ENCODE measurements around the gene PEMT.

PEMT gene

DNA sequence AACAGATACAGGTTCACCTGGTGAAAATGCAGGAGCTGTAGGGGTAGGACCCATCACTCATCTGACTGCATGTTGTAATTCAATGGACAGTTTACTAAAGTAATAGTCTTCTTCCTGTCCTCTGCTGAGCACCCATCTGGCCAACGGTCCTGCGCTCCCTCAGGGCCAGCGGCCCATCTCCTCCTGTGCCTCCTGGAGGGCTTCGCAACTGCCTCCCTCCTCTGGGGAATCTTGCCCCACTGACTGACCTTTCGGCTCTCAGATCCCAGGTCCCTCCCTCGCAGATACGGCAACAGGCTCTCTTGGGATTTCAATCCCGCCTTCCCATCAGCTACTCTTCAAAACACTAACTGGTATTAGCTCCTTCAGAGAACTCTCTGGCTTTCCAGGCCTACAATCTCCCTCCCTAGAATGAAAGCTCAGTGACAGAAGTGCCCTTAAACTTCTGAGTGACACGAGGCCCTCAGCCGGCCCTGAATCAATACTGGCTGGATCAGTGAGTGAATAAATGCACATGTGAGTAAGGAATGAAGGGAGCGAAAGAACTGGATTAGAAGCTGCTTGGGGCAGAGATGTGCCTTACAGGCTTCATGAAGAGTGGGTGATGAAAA, 1.3 kb downstream of the PEMT start:
- H3K9me3 Mint-ChIP-seq: no peaks in the 10 kb centered on the region
- DNase-seq (ENCODE audit: low spot score in 2 of 2) (no peak), ATAC-seq (ENCODE audit: low read depth) (no peak)
- H3K4me3 Mint-ChIP-seq: peak overlapping the region; percentile 85
- H3K27me3 Mint-ChIP-seq: no peaks in the 10 kb centered on the region
- no peaks in the 10 kb centered on the region for H3K36me3 Mint-ChIP-seq
- peaks cover 13% of the 10 kb centered on the region for H3K4me1 Mint-ChIP-seq
- peak overlapping the region; percentile 76 for H3K27ac Mint-ChIP-seq

DNA sequence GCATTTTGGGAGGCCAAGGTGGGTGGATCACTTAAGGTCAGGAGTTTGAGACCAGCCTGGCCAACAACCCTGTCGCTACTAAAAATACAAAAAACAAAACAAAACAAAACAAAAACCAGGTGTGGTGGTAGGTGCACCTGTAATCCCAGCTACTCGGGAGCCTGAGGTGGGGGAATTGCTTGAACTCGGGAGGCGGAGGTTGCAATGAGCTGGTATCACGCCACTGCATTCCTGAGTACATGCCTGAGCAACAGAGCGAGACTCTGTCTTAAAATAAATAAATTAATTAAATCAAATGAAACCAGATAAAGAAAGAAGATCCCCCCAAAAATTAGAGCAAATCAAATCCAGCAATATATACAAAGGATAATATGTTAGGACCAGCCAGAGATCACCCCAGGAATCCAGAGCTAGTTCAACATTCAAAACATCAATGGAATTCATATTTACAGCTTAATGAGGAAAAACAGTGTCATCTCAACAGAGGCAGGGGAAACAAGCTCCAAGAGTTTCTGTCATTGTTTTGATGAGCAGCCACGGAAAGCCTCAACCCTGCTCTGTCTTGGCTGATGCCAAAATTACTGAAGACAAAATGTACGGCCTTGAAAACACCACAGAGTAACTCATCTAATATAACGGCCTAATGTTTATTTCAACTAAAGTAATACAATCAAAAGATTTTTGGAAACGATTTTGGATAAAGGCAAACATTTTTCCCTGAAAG, 3.7 kb downstream of the PEMT start:
- peaks cover 13% of the 10 kb centered on the region for H3K4me1 Mint-ChIP-seq
- no peak for ATAC-seq (ENCODE audit: low read depth)
- H3K27me3 Mint-ChIP-seq: no peaks in the 10 kb centered on the region
- no peak overlapping the region for H3K27ac Mint-ChIP-seq
- H3K36me3 Mint-ChIP-seq: no peaks in the 10 kb centered on the region
- no peak overlapping the region for H3K4me3 Mint-ChIP-seq
- H3K9me3 Mint-ChIP-seq: no peaks in the 10 kb centered on the region
- DNase-seq (ENCODE audit: low spot score in 2 of 2): no peak

DNA sequence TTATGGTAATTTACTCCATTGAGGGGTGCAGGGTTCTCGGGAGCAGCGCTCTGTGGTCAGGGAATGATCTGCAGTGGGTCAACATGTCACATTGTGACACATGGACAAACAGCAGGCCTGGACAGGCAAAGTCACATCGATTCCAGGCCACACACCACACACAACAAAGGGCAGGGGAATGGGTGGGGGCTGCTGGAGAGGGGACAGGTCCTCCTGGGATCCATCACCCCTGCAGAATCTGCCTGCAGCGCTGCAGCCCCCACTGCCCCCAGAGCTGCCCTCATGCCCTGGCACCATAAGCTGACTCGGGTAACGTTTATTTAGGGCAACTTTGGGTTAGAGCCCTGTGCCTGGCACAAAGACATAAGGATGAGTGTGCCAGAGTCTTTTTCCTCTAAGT, 9.1 kb downstream of the PEMT start:
- ATAC-seq (ENCODE audit: low read depth) (no peak), DNase-seq (ENCODE audit: low spot score in 2 of 2) (no peak)
- Mint-ChIP-seq H3K4me1 (no peaks in the 10 kb centered on the region), H3K27ac (no peak overlapping the region), H3K36me3 (no peaks in the 10 kb centered on the region), H3K27me3 (no peaks in the 10 kb centered on the region), H3K9me3 (no peaks in the 10 kb centered on the region), H3K4me3 (no peak overlapping the region)

DNA sequence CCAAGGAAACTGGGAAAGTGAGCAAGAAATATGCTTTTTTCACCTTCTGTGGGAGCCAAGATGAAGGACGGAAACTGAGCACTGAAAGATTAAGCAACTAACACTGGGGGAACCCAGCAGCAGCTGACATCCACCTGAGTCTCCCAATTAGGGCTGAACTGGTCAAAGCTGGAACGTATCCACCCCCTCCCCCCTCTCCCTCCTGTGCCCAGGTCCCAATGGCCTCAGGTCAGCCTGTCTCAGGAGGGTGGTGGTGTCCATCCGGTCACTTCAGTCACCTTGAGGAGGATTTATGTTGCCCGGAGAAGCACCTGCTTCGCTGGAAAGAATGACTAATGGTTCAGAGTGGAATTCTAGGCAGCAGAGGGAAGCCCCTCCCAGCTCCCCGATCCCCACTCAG, 10.0 kb downstream of the PEMT start:
- Mint-ChIP-seq H3K4me3 (no peak overlapping the region), H3K4me1 (no peaks in the 10 kb centered on the region), H3K36me3 (peaks cover 2% of the 10 kb centered on the region), H3K27me3 (no peaks in the 10 kb centered on the region), H3K27ac (no peak overlapping the region), H3K9me3 (no peaks in the 10 kb centered on the region)
- ATAC-seq (ENCODE audit: low read depth) (no peak), DNase-seq (ENCODE audit: low spot score in 2 of 2) (no peak)

DNA sequence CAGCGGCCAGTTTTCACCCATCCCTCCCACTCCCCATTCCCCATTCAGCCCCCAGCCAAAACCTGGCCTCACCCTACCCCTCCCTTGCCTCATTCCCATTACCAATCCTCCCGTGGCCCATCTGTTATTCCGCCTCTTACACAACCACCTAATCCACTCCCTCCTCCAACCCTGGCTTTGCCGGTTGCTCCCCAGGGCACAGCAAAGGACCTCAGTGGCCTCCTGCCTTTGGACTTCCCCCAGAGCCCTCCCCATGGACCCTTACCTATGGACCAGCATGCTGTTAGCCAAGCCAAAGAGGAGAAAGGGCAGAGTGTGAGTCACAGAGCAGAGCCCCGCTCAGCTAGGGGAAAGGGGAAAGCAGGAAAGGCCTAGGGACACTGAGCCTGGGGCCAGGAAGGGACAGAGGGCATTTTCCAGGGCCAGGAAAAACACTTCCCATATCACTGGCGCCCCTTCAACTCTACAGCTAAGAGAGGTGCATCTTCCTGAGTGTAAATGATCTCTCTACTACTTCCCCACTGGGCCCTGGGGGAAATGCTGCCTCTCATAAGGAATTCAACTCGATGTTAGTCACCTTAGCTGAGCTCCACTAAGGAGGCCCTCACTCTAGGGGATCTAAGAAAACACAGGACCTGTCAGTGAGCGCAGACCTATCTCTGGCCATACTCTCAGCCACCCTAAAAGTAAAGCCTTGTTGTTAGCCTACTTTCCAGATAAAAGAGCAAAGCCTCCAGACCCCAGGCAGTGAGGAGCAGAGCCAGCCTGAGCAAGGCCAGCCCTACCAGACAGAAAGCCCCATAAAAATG, 10.6 kb downstream of the PEMT start:
- Mint-ChIP-seq H3K27ac (no peak overlapping the region), H3K36me3 (peaks cover 2% of the 10 kb centered on the region), H3K9me3 (no peaks in the 10 kb centered on the region), H3K27me3 (no peaks in the 10 kb centered on the region), H3K4me3 (no peak overlapping the region), H3K4me1 (no peaks in the 10 kb centered on the region)
- no peak for ATAC-seq (ENCODE audit: low read depth)
- no peak for DNase-seq (ENCODE audit: low spot score in 2 of 2)

DNA sequence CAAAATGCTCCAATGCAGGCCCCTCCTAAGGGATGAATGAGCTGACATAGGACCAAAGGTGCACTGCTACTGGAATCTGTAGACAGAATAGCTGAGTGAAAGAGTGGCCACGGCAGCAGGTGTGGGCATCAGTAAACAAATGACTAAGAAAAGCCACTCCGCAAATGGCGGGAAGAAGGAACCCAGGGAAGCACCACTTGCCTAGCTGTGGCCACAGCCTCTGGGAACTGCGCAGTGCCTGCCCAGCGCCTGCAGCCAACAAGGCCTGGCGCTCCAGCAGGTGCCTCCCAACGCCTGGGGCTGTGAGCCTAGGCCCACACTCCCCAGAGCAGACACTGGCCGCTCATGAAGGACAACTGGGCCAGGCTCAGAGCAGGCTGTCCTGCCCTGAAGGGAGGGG, 11.8 kb downstream of the PEMT start:
- Mint-ChIP-seq H3K27ac (no peak overlapping the region), H3K4me3 (no peak overlapping the region), H3K36me3 (peaks cover 7% of the 10 kb centered on the region), H3K4me1 (no peaks in the 10 kb centered on the region), H3K9me3 (no peaks in the 10 kb centered on the region), H3K27me3 (no peaks in the 10 kb centered on the region)
- DNase-seq (ENCODE audit: low spot score in 2 of 2) (no peak), ATAC-seq (ENCODE audit: low read depth) (no peak)

DNA sequence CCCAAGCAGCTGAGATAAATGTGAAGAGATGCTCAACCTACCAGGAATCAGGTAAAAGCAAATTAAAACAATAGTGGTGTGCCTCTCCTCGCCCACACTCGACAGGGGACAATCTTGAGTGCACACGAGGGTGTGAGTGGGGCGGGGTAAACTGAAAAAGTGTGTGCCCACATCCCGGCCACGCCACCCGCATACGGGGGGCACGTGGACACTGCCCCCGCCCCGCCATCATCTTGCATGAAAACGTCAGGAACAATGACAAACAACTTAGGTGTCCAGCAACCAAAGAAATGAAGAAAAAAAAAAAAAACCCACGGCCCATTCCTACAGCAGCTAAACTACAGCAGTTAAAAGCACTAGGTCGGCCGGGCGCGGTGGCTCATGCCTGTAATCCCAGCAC, 14.1 kb downstream of the PEMT start:
- no peak overlapping the region for H3K4me3 Mint-ChIP-seq
- H3K36me3 Mint-ChIP-seq: peaks cover 7% of the 10 kb centered on the region
- ATAC-seq (ENCODE audit: low read depth) (no peak), DNase-seq (ENCODE audit: low spot score in 2 of 2) (no peak)
- H3K27ac Mint-ChIP-seq: no peak overlapping the region
- H3K9me3 Mint-ChIP-seq: no peaks in the 10 kb centered on the region
- no peaks in the 10 kb centered on the region for H3K27me3 Mint-ChIP-seq
- H3K4me1 Mint-ChIP-seq: no peaks in the 10 kb centered on the region

DNA sequence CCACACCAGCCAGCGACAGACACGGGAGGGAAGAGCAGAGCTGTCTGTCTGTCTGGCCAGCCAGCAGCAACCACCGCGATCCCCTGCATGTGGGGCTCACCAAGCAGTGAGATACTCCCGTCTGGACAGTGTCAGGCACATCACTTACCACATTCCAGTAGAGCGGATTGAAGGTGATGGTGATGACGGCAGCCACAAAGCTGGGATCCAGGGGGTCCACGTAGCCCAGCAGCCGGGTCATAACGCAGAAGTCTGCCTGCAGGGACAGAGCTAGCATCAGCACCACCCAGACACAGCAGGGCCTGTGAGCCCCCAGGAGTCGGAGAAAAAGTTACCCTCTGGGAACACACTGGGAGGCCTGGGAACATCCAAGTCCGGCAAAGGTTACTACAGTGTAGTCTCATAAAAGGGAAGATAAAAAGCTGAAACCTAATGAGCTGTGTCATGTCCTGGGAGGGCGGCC, 14.7 kb downstream of the PEMT start:
- no peaks in the 10 kb centered on the region for H3K27me3 Mint-ChIP-seq
- no peak overlapping the region for H3K27ac Mint-ChIP-seq
- no peaks in the 10 kb centered on the region for H3K9me3 Mint-ChIP-seq
- H3K36me3 Mint-ChIP-seq: peaks cover 9% of the 10 kb centered on the region
- no peak overlapping the region for H3K4me3 Mint-ChIP-seq
- H3K4me1 Mint-ChIP-seq: no peaks in the 10 kb centered on the region
- ATAC-seq (ENCODE audit: low read depth) (no peak), DNase-seq (ENCODE audit: low spot score in 2 of 2) (no peak)

DNA sequence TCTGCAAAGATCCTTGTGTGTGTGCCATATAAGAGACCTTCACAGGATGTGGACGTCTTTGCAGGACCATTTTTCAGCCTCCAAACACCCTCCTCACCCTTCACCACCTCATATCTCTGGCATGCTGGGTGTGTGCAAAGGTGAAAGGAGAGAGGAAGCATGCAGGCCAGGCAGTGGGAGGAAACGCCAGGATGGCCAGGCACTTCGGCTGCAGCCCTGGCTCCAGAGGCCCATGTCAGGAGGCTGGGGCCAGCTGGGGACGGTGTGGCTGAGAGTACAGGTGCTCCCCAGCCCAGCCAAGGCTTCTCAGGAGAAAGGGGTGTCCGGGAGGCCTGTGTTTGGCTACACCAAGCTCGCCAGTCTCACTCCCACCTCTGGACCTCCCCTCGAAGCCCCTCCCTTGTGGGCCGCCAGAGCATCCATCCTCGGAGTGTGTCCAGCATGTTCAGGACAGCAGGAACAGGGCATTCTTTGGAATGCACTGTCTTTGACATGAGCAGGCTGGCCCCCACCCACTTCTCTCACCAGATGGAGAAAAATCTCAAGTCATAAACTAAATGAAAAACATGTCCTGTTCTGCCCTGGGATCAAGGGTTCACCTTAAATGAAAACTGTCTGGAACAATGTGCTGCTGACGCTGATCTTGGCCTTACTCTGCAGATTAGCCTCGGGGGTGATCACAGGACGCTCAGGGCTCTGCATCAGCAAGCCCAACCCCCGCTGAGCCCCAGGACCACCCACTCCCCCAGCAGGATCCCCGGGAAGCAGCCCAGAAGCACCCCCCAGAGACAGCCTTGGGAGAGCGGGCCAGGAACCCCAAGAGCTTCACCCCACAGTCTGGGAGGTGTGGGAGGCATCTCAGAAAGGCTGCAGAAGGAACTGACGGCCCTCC, 15.9 kb downstream of the PEMT start:
- DNase-seq (ENCODE audit: low spot score in 2 of 2) (no peak), ATAC-seq (ENCODE audit: low read depth) (no peak)
- H3K36me3 Mint-ChIP-seq: peaks cover 11% of the 10 kb centered on the region
- H3K4me1 Mint-ChIP-seq: no peaks in the 10 kb centered on the region
- no peak overlapping the region for H3K27ac Mint-ChIP-seq
- no peak overlapping the region for H3K4me3 Mint-ChIP-seq
- H3K27me3 Mint-ChIP-seq: no peaks in the 10 kb centered on the region
- H3K9me3 Mint-ChIP-seq: no peaks in the 10 kb centered on the region

DNA sequence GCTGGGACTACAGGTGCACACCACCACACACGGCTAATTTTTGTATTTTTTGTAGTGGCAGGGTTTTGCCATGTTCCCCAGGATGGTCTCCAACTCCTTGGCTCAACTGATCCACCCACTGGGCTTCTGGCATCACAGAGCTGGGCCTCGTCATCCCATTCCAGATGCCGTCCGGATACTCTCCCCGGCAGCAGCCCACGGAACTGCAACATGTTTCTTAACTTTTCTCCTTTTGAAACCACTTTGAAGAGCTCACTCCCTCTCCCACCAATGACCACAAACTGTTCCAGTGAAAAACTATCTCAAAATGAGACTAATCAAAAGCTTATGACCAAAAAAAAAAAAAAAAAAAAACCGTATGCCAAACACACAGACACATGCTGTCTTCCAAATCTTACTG, 17.6 kb downstream of the PEMT start:
- H3K36me3 Mint-ChIP-seq: peaks cover 11% of the 10 kb centered on the region
- no peak overlapping the region for H3K27ac Mint-ChIP-seq
- H3K9me3 Mint-ChIP-seq: no peaks in the 10 kb centered on the region
- no peaks in the 10 kb centered on the region for H3K27me3 Mint-ChIP-seq
- no peak for DNase-seq (ENCODE audit: low spot score in 2 of 2)
- ATAC-seq (ENCODE audit: low read depth): no peak
- no peaks in the 10 kb centered on the region for H3K4me1 Mint-ChIP-seq
- no peak overlapping the region for H3K4me3 Mint-ChIP-seq

DNA sequence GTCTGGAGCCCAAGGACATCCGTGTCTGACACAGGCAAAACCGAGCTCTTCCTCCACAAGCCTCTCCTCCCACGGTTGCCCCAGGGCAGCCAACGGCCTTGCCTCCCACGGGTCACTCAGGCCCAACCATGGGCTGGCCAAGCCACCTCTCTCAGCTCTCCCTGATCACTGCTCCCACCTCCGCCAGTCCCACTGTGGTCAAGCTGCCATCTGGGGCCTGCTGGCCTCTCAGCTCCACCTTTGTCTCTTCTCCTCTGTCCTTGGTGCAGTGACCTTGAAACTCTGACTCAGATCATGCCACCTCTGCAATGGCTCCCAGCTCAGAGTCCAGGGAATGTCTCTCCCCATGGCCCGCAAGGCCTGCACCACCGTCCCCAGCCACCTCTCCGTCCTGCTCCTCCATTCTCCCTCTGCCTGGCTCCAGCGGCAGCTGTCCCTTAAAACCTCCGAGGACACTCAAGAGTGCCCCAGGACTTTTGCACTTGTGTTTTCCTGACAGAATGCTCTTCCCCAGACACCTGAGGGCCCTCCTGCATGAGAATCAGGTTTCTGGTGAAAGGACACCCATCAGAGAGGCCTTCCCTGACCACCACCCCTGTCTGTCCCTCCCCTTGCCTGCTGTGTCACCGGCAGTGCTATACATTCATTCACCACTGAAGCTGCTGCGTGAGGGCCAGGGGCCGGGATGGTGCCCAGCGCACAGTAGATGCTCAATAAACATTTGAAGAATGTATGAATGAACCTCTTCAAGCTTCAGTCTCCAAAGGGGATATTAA, 19.3 kb downstream of the PEMT start:
- DNase-seq (ENCODE audit: low spot score in 2 of 2) (no peak), ATAC-seq (ENCODE audit: low read depth) (no peak)
- Mint-ChIP-seq H3K4me1 (peaks cover 3% of the 10 kb centered on the region), H3K4me3 (no peak overlapping the region), H3K36me3 (peaks cover 11% of the 10 kb centered on the region), H3K27ac (no peak overlapping the region), H3K27me3 (no peaks in the 10 kb centered on the region), H3K9me3 (no peaks in the 10 kb centered on the region)

DNA sequence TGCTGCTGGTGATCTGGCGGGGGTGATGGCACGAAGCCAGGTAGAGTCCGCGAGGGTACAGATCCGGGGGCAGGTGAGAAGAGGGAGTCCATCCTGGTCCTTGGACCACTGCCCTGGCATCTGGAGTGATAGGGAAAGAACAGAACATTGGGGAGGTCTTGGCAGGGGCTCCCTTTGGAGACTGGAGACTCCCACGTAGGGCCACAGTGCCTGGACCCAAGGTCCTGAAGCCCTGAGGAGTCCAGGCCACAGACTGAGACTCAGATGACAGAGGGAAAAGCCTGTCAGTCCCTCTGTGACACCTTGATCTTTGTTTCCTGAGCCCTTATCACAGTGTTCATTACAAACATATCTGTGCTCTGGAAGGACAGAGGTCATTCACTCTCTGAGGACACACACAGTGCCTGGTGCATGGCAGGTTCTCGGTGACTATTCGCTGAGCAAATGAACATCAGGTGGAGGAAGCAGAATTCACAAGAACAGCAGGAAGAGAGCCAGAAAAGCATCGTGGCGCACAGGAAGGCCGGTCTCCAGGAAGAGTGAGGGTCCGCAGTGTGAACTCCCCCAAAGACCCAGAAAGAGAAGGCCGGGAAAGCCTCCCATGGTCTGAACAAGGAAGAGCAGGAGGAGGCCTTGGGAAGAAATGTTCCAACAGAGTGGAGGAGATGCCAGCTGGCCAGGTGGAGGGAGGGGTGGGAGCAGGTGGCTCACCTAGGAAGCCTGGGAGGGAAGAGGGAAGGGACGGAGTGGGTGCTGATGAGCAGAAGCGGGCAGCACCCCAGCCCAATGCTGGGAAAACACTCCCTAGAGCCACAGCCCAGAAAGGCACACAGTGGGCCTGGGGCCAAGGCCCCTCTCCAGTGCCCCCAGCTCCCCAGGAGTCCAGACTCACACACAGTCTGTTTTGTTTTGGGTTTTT, 20.5 kb downstream of the PEMT start:
- H3K36me3 Mint-ChIP-seq: peaks cover 9% of the 10 kb centered on the region
- peaks cover 3% of the 10 kb centered on the region for H3K4me1 Mint-ChIP-seq
- no peak overlapping the region for H3K27ac Mint-ChIP-seq
- no peaks in the 10 kb centered on the region for H3K27me3 Mint-ChIP-seq
- no peak overlapping the region for H3K4me3 Mint-ChIP-seq
- DNase-seq (ENCODE audit: low spot score in 2 of 2) (no peak), ATAC-seq (ENCODE audit: low read depth) (no peak)
- H3K9me3 Mint-ChIP-seq: no peaks in the 10 kb centered on the region
